ENCODE measurements around the gene SARNP. TPM values are rescaled to one million over a fixed set of nuclear protein-coding genes. Genes with fewer than 3 reads are reported as not detected.
"Not testable (repeated sequence)": the region's sequence is repeated elsewhere in the genome, so short reads cannot be mapped to it uniquely, and the experiment has no call there.

SARNP gene, protein sequence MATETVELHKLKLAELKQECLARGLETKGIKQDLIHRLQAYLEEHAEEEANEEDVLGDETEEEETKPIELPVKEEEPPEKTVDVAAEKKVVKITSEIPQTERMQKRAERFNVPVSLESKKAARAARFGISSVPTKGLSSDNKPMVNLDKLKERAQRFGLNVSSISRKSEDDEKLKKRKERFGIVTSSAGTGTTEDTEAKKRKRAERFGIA
- 10 to 100 TPM; 46.5 to 66.2 (median 62.8) TPM for total RNA-seq

DNA sequence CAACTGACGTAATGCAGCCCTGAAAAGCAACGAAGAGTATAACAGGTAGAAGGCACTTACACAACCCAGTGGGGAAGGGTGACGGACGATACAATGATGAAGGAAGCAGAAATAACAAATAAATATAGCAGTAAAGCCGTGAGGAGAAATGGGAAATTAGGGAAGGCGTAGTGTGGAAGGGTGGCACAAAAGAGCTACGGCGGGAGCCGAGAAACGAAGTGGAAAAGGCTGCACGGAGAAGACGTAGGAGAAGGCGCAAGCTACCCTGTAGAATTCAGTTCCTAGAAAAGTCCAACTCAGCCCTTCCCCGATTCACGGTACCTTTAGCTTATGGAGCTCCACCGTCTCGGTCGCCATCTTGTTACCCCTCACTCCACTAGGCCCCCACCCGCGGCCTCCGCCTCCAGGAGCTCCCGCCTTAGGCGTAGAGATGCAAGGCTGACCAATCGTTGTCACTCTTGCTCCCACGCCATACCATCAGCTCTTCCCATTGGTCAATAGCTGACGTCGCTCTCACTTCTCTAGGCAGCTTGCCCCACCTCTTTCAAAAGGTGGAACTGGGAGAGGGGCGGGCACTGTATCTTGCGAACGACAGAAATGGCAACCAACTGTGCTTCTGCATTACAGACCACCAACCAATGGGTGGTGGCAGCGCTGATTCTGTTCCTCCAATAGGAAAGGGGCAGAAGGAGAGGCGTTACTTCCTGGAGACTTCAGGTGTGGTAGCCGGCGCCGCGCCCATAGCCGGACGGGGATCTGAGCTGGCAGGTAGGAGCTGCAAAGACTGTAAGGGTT, at the start of gene SARNP, which contains the start of gene ORMDL2:
Gene SARNP, minus strand, starts transcription at position 380 of the 795 bp plus-strand sequence. Its CDS starts 23 bp downstream, at position 357.
Gene ORMDL2, plus strand, starts transcription at position 697 of the 795 bp plus-strand sequence. CDS start 959 bp downstream, outside the sequence.
- H3K4me3 ChIP-seq, result peak within 1 kb of the TSS; percentile 73 to 96 (median 82)
- in situ Hi-C loops (cut with MboI; ENCODE audit: low sequenced_read_pairs in 4 of 4) (loop anchor here (5.0 to 25.0 kb wide), 6 partner anchors 80 to 155 kb away; partner anchors contain the start of genes PYM1 (in 3 of the 4) and DGKA (in 2 of the 4)), intact Hi-C loops (cut with DNase I; ENCODE audit: low total_unique reads) (loop anchor here (1.0 to 10.0 kb wide), 7 partner anchors 12 to 287 kb away; partner anchors contain the start of genes CD63, DNAJC14, PA2G4 and PYM1)
- H3K9me3 ChIP-seq, result no peaks in the 10 kb centered on the region
- peak within 1 kb of the TSS; percentile 89 to 93 (median 90) for H3K27ac ChIP-seq
- ATAC-seq (peak; percentile 99 to 100), DNase-seq (peak; percentile 99)
- TF ChIP-seq, protein P1, sequence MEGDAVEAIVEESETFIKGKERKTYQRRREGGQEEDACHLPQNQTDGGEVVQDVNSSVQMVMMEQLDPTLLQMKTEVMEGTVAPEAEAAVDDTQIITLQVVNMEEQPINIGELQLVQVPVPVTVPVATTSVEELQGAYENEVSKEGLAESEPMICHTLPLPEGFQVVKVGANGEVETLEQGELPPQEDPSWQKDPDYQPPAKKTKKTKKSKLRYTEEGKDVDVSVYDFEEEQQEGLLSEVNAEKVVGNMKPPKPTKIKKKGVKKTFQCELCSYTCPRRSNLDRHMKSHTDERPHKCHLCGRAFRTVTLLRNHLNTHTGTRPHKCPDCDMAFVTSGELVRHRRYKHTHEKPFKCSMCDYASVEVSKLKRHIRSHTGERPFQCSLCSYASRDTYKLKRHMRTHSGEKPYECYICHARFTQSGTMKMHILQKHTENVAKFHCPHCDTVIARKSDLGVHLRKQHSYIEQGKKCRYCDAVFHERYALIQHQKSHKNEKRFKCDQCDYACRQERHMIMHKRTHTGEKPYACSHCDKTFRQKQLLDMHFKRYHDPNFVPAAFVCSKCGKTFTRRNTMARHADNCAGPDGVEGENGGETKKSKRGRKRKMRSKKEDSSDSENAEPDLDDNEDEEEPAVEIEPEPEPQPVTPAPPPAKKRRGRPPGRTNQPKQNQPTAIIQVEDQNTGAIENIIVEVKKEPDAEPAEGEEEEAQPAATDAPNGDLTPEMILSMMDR (IDR thresholded peaks at IDR 0.05 in 4 of 5, conservative IDR thresholded peaks at IDR 0.05 in 1 of 5), result no peak
- peak; percentile 59 to 70 for TF ChIP-seq POLR2A (IDR thresholded peaks at IDR 0.05)
- H3K36me3 ChIP-seq, result peaks cover 3 to 35% of the 10 kb centered on the region in 2 donors
- peaks cover 22 to 31% of the 10 kb centered on the region in 2 donors for H3K4me1 ChIP-seq
- H3K27me3 ChIP-seq, result no peaks in the 10 kb centered on the region

DNA sequence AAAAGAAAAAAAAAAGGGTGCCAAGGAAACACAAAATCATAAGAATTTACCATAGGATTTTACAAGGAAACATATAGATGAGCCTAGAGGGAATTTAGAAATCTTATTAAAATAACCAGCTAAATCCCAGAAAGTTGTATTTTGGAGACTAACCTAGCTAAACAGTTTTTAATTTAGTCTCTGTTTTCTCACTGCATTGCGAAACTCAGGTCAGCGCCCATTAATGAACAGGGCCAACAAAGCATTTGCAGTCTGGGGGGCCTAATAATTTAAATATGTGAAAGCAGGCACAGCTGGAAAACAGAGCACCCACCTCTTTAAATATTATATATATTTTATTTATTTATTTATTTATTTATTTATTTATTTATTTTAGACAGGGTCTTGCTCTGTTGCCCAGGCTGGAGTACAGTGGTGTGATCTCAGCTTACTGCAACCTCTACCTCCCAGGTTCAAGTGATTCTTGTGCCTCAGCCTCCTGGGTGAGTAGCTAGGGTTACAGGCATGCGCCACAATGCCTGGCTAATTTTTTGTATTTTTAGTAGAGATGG, 49.0 kb upstream of the SARNP start:
- H3K27ac ChIP-seq; H3K36me3 ChIP-seq; H3K4me3 ChIP-seq; DNase-seq; H3K9me3 ChIP-seq; H3K4me1 ChIP-seq; ATAC-seq; H3K27me3 ChIP-seq; intact Hi-C loops (cut with DNase I; ENCODE audit: low total_unique reads); in situ Hi-C loops (cut with MboI; ENCODE audit: low sequenced_read_pairs in 4 of 4): not testable (repeated sequence)

DNA sequence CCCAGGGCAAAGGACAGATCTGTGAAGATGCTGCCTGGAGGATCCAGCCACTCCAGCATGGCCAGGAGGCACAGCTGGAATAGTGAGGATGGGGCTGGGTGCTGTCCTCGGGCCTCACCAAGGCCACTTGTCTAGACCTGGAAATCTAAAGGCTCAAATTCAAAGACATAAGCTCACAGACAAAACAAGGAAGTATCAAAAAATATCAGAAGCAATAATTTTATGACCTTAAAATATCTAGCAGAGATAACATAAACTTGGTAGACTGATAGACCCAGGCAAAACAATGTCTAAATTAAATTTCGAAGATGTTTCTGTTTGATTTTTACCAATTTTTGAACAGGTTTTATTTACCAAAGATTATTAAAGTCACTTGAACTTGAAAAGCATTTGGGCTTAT, 47.8 kb upstream of the SARNP start:
- ATAC-seq, result no peak
- TF ChIP-seq, protein P1 (IDR thresholded peaks at IDR 0.05 in 4 of 5, conservative IDR thresholded peaks at IDR 0.05 in 1 of 5), result no peak
- TF ChIP-seq POLR2A (IDR thresholded peaks at IDR 0.05), result no peak
- H3K4me1 ChIP-seq, result no peaks in the 10 kb centered on the region
- in situ Hi-C loops (cut with MboI; ENCODE audit: low sequenced_read_pairs in 4 of 4), result no loop called here
- no peaks in the 10 kb centered on the region for H3K36me3 ChIP-seq
- H3K9me3 ChIP-seq, result no peaks in the 10 kb centered on the region
- no peak for DNase-seq
- H3K27ac ChIP-seq, result no peak overlapping the region
- H3K27me3 ChIP-seq, result no peaks in the 10 kb centered on the region
- intact Hi-C loops (cut with DNase I; ENCODE audit: low total_unique reads), result no loop called here
- H3K4me3 ChIP-seq, result no peak overlapping the region

DNA sequence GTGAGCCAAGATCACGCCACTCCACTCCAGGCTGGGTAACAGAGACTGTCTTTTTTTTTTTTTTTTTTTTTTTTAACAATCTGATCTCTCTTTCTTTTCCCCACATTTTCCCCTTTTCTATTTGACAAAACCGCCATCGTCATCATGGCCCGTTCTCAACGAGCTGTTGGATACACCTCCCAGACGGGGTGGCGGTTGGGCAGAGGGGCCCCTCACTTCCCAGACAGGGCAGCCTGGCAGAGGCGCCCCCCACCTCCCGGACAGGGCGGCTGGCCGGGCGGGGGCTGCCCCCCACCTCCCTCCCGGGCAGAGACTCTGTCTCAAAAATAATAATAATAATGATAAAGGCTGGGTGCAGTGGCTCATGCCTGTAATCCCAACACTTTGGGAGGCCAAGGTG, 45.4 kb upstream of the SARNP start:
- H3K4me3 ChIP-seq; intact Hi-C loops (cut with DNase I; ENCODE audit: low total_unique reads); ATAC-seq; H3K27me3 ChIP-seq; in situ Hi-C loops (cut with MboI; ENCODE audit: low sequenced_read_pairs in 4 of 4); DNase-seq; H3K9me3 ChIP-seq; H3K4me1 ChIP-seq; H3K36me3 ChIP-seq; H3K27ac ChIP-seq: not testable (repeated sequence)

DNA sequence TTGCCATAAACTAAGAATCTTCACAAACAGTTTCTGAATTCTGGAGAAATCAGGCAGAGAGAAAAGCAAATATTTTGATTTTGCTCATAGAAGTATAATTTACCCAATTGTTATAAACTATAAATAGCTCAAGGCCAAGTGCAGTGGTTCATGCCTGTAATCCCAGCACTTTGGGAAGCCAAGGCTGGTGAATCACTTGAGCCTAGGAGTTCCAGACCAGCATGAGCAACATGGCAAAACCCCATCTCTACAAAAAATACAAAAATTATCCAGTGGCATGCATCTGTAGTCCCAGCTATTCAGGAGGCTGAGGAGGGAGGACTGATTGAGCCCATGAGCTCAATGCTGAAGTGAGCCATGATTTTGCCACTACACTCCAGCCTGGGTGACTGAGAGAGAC, 44.8 kb upstream of the SARNP start:
- no peaks in the 10 kb centered on the region for H3K4me1 ChIP-seq
- no peak for TF ChIP-seq POLR2A (IDR thresholded peaks at IDR 0.05)
- TF ChIP-seq, protein P1 (IDR thresholded peaks at IDR 0.05 in 4 of 5, conservative IDR thresholded peaks at IDR 0.05 in 1 of 5), result no peak
- in situ Hi-C loops (cut with MboI; ENCODE audit: low sequenced_read_pairs in 4 of 4), result no loop called here
- H3K27ac ChIP-seq, result no peak overlapping the region
- DNase-seq (no peak), ATAC-seq (no peak)
- no peaks in the 10 kb centered on the region for H3K36me3 ChIP-seq
- no peaks in the 10 kb centered on the region for H3K27me3 ChIP-seq
- no peaks in the 10 kb centered on the region for H3K9me3 ChIP-seq
- H3K4me3 ChIP-seq, result no peak overlapping the region
- intact Hi-C loops (cut with DNase I; ENCODE audit: low total_unique reads), result no loop called here

Data from gastrocnemius medialis (tissue), 4 donors.